AG04449 (cell line): ENCODE measurements around the gene GRIA1.

ENCODE experiments used
- CTCF ChIA-PET: fragments of 350-600 bp; formaldehyde crosslinking; extraction: SDS; loops from one replicate; lab custom pipeline; 2021; ENCODE audit warnings: antibody characterized with exemption; lab: Yijun Ruan, JAX
- POLR2A ChIA-PET: fragments of 400-600, 350-600 bp; formaldehyde crosslinking; extraction: SDS; loops from one replicate; lab custom pipeline; 2020; ENCODE audit warnings: antibody characterized with exemption, inconsistent platforms; lab: Yijun Ruan, JAX
- DNase-seq: peaks from one replicate; pipeline ENCODE4 v3.0.0-alpha.2; 2010; ENCODE audit warnings: low read depth, low spot score
- H3K4me3 ChIP-seq: 2 replicates; pipeline ENCODE4 v1.5.1; 2011; ENCODE audit warnings: low read depth, mild to moderate bottlenecking, control low read depth, low read length
- TF ChIP-seq, protein P1 (sequence below): IDR thresholded peaks from one replicate; pipeline ENCODE4 v1.5.1; 2011; ENCODE audit warnings: mild to moderate bottlenecking, moderate library complexity, low read length, control low read depth, inconsistent platforms; ENCODE audit not compliant: insufficient read depth; ENCODE audit errors: missing control alignments

The GRIA1 gene

GRCh38 chr5:153626836-153627235, 136.4 kb downstream of the GRIA1 start:
- no peak for DNase-seq
- ChIA-PET POLR2A (no interaction called here), CTCF (interaction anchor here (1.0 kb wide), 1 partner anchor 135 kb away, joined by 3 read pairs; no protein-coding TSS in a partner anchor)
- TF ChIP-seq, protein P1, sequence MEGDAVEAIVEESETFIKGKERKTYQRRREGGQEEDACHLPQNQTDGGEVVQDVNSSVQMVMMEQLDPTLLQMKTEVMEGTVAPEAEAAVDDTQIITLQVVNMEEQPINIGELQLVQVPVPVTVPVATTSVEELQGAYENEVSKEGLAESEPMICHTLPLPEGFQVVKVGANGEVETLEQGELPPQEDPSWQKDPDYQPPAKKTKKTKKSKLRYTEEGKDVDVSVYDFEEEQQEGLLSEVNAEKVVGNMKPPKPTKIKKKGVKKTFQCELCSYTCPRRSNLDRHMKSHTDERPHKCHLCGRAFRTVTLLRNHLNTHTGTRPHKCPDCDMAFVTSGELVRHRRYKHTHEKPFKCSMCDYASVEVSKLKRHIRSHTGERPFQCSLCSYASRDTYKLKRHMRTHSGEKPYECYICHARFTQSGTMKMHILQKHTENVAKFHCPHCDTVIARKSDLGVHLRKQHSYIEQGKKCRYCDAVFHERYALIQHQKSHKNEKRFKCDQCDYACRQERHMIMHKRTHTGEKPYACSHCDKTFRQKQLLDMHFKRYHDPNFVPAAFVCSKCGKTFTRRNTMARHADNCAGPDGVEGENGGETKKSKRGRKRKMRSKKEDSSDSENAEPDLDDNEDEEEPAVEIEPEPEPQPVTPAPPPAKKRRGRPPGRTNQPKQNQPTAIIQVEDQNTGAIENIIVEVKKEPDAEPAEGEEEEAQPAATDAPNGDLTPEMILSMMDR, result no peak
- no peak overlapping the region for H3K4me3 ChIP-seq

DNA sequence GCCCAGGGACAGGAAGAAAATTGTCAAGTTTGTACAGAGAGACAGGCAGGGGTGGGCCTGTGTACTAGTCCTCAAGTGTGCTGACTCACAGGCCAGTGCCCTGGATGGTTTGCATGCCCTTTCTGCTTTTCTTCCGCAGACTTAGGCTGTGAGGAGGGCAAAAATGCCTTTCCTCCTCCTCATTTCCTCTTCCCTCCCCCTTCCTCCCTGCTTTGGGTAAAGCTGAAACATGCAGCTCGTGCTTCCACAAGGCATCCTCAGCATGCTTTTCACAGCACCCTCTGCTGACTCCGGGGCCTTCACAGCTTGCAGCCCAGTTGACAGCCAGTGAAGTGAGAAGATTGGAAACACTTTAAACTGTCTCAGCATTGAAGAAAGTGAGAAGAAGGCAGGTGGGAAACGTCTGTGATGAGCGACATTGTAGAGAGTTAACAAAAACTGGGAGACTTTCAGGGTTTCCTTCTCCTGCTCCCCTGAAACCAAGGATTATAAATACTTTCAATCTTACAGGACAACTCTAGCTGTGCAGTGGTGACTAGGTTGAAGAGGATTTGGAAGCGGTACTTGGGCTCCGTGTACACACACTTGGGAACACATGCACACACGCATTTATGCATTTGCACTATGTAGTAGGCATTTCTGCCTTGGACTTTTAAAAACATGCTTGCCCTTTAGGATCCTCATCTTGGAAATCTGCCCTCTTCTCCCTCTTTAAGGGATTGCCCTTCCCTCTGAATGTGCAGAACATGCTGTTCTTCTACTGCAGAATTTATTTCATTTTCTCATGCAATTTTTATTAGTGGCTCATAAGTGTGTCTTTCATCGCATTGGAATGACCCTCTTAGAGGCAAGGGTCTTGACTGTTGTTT, 138.8 kb downstream of the GRIA1 start:
- DNase-seq, result peak; percentile 91
- ChIA-PET CTCF (interaction anchor here (1.0 to 2.8 kb wide), 5 partner anchors 9 to 335 kb away, joined by 3 to 8 read pairs (median 4); no protein-coding TSS in a partner anchor), POLR2A (no interaction called here)
- H3K4me3 ChIP-seq, result no peak overlapping the region
- TF ChIP-seq, protein P1, result peak; percentile 82

GRCh38 chr5:153630546-153630945, 140.1 kb downstream of the GRIA1 start:
- ChIA-PET CTCF (interaction anchor here (0.6 to 2.8 kb wide), 3 partner anchors 10 to 334 kb away, joined by 4 to 8 read pairs (median 5); no protein-coding TSS in a partner anchor), POLR2A (no interaction called here)
- no peak for DNase-seq
- H3K4me3 ChIP-seq, result no peak overlapping the region
- TF ChIP-seq, protein P1, result no peak

DNA sequence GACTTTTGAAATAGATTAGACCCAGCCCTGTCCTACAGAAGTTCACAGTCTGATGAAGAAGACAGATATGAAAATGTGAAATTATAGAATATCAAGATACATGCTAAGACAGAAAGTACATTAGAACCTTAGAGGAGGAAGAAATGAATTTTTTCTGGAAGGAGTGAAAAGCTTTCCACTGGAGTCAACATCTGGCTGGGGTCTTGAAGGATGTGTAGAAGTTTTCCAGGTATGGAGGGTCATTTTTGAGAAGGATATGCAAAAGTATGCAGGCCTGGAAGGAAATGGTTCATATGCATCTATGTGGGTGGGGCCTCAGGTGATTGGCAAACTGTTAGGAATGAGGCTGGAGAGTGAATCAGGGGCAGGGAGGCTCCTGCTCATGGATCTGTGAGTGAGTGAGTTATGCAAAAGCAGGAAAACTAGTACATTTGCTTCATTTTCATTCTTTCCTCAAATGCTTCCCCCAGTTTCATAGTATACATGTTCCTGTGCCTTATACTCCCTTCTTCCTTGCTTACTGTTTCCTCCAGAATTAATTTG, 142.3 kb downstream of the GRIA1 start:
- H3K4me3 ChIP-seq, result no peak overlapping the region
- ChIA-PET POLR2A (no interaction called here), CTCF (interaction anchor here (1.0 kb wide), 1 partner anchor 333 kb away, joined by 5 read pairs; no protein-coding TSS in a partner anchor)
- DNase-seq, result no peak
- TF ChIP-seq, protein P1, result no peak

- DNase-seq, result no peak
- CTCF ChIA-PET, result interaction anchor here (0.5 kb wide), 1 partner anchor 1009 kb away, joined by 4 read pairs; no protein-coding TSS in a partner anchor
- TF ChIP-seq, protein P1, result no peak
- H3K4me3 ChIP-seq, result no peak overlapping the region
- POLR2A ChIA-PET, result no interaction called here
Measured at GRCh38 chr5:153636670-153637451, 146.4 kb downstream of the GRIA1 start.
